HG03064 (cell line): Measurements from ENCODE around the gene ANK2.

Experiments
- ATAC-seq: cut with Tn5 transposase; IDR thresholded peaks from one replicate; pipeline ENCODE4 v1.9.1; 2021; ENCODE audit warnings: low read depth; ENCODE audit not compliant: unreplicated experiment

Gene ANK2

GRCh38 chr4:113086172-113086695 is 36.8 kb downstream of the ANK2 start:
- ATAC-seq = no peak

DNA sequence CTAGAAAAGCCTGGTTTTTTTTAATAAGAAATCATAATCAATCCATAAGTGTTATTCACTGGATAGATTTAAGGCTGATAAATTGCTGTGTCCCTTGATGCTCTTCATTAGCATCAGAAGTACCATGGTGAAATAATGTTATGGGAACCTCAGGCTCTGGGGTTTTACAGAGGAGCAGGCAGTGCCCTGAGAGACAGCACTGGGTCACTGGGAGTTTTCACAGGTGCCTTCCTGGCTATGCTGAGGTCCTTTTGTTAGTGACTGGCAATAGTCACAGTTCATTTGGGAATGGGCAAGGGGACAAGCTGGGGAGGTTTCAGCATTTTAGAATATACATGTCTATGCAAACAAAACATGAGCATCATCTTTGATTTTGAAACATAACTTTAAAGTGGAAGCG is 38.6 kb downstream of the ANK2 start:
- ATAC-seq = no peak

DNA sequence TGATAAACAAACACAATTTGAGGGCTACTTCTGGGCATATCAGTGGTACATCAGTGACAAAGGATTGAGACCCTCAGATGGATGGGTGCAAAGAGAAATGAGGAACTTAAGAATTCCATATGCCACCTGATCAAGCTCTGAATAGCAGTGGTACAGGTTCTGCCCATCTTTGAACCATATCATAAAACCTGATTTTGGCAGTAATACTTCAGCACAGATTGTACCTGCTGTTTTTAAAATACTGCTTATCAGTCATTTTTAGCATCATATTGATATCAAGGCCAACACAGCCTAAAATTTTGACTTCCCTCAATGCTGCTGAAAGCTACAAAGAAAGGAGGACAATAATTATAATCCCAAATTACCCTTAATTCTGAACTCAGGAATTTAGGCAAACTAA is 41.5 kb downstream of the ANK2 start:
- no peak for ATAC-seq

GRCh38 chr4:113094331-113094730 is 44.9 kb downstream of the ANK2 start:
- ATAC-seq = no peak

DNA sequence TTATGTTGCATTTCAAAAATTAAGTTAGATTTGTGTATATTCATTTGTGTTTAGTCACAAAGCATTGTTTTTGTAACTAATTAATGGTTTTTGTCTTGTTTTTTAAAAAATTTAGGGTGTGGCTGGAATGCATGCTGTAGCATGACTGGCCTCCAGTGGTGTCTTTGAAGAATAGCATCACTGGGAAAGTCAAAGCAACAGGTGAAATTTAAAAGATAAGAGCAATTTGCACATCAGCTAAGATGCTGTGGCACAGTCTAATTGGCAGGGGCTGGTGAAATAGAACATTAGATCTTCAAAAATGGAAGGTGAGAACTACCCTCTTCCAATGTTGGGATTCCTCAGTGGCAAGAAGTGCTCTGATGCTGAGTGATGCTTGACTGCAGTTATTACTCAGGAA is 45.3 kb downstream of the ANK2 start:
- ATAC-seq = no peak

DNA sequence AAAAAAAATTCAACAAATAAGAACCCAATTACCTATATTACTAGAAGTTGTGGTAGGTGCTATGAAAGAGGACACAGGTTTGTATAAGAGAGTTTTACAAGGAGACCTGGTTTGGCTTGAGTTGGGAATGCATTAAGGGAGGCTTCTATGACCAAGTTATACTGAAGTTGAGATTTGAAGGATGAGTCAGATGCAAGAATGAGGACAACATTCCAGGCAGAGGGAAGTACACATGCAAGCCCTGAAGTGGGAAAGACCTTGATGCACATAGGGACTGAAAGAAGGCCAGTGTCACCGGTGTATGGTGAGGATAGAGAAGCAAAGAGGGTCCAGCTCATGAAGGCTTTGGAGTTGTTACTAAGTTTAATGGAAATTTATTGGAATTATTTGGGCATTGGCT is 52.2 kb downstream of the ANK2 start:
- ATAC-seq = no peak

GRCh38 chr4:113103556-113103955 is 54.1 kb downstream of the ANK2 start:
- ATAC-seq = no peak

DNA sequence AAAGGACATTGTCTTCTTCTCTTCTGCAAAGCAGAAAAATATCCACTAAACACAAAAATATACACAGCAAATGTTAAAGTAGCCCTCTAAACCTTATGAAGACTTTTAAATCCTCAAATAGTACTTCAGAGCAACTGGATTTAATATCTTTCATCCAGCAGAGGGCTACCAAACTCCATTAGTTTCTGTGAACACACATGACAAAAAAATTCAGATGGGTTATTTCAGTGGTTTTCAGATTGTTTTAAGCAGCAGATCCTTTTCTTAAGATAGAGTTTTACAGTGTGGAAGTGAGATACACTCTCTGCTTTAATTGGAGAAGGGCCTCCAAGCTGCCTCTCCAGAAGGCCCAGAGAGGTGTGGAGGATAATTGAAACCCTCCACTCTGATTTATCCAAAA is 56.7 kb downstream of the ANK2 start:
- no peak for ATAC-seq

- no peak for ATAC-seq
Measured at GRCh38 chr4:113109106-113109718, 59.8 kb downstream of the ANK2 start.

DNA sequence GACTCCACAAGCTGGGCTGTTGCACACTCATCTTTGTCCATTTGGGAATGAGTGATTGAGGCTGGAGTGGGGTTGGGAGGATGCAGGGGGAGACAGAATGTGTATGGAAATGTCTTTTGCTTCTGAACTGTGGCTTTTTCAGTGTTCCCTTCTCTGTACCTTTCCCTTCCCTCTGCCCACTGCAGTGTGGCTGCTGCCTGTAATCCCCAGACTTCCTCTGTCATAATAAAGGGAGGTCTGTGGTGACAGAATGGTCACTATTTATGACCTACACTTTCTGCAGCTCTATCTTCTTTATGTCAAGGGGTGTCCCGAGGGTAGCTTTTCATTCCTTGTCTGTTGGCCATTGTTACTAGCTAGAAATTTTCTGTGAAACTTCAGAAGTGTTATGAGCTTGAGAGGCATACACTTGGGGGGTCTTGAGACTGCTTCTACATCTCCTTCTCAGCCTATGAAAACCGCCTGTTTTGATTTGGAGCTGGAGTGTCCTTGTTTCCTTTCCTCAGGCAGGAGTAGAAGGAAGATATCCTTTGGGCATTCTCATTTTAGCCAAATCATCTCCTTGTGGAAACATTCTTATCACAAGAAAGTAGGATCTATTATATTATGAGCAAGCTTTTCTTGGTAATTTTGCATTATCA is 63.0 kb downstream of the ANK2 start:
- ATAC-seq = no peak

- ATAC-seq = no peak
Measured at GRCh38 chr4:113113151-113113550, 63.7 kb downstream of the ANK2 start.

- no peak for ATAC-seq
Measured at GRCh38 chr4:113114884-113115283, 65.4 kb downstream of the ANK2 start.

GRCh38 chr4:113116414-113117357 is 67.2 kb downstream of the ANK2 start:
- no peak for ATAC-seq

GRCh38 chr4:113117358-113117702 is 67.9 kb downstream of the ANK2 start:
- ATAC-seq = no peak

- ATAC-seq = no peak
Measured at GRCh38 chr4:113122066-113122465, 72.6 kb downstream of the ANK2 start.

- no peak for ATAC-seq
Measured at GRCh38 chr4:113125418-113125817, 76.0 kb downstream of the ANK2 start.

- no peak for ATAC-seq
Measured at GRCh38 chr4:113131136-113131535, 81.7 kb downstream of the ANK2 start.

GRCh38 chr4:113131621-113132020 is 82.2 kb downstream of the ANK2 start:
- ATAC-seq = no peak

GRCh38 chr4:113141901-113142346 is 92.5 kb downstream of the ANK2 start:
- no peak for ATAC-seq

- no peak for ATAC-seq
Measured at GRCh38 chr4:113142351-113142750, 92.9 kb downstream of the ANK2 start.

DNA sequence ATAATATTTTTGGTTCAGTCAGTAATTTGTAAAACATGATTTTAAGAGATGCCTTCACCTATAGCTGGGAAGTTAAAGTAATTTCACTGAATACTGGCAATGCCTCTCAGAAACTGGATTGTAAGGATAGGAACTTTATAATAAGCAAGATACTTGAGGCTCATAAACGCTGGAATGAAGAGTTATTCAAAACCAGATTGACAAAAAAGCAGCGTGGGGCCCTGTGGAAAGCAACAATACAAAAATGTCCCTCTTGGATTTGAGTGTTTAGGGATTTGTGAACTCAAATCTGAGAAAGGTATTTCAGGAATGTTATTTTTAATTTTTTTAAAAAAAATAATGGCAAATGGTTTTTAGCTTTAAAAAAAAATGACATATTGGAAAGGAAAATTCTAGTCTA is 94.6 kb downstream of the ANK2 start:
- ATAC-seq = no peak
